ENCODE results near the gene SLC39A12.

The SLC39A12 gene

DNA sequence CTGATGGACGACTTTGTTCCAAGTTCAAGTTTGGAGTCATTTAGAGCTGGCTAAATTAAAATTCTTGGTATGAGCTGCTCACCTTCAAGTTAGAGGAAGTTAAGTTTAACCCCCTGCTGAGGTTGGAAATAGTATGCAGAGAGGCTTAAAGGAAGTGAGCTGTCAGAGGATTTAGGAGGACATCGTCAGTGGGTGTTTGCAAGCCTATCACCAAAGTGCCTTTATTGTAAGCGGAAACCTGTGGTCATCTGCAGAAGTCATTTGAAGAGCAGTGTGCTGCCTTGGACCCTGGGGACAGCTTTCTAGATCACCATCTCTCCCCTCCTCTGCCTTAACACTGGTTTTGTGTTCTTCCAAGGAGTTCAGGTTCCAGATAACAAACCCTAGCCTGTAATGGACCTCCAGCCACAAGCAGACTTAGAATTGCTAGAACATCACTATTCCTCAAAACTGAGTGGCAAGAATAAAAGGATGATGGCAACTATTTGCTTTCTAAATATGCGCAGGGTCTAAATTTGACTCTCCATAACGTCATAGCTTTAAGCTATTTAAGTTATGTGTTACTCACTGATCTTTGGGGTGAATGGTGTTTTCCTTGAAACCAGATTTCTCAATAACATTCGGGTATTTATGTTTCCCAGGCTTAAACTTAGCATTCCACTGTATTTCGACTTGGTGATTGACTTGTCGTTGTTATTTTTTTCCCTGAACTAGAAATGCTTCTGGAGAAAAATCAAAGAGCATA lies 93.4 kb downstream of the SLC39A12 start:
- TF ChIP-seq, protein P1, sequence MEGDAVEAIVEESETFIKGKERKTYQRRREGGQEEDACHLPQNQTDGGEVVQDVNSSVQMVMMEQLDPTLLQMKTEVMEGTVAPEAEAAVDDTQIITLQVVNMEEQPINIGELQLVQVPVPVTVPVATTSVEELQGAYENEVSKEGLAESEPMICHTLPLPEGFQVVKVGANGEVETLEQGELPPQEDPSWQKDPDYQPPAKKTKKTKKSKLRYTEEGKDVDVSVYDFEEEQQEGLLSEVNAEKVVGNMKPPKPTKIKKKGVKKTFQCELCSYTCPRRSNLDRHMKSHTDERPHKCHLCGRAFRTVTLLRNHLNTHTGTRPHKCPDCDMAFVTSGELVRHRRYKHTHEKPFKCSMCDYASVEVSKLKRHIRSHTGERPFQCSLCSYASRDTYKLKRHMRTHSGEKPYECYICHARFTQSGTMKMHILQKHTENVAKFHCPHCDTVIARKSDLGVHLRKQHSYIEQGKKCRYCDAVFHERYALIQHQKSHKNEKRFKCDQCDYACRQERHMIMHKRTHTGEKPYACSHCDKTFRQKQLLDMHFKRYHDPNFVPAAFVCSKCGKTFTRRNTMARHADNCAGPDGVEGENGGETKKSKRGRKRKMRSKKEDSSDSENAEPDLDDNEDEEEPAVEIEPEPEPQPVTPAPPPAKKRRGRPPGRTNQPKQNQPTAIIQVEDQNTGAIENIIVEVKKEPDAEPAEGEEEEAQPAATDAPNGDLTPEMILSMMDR (IDR thresholded peaks at IDR 0.05; ENCODE audit: low read length, missing control alignments), result no peak
- peak; percentile 55 for DNase-seq (ENCODE audit: low read depth)
- no peak overlapping the region for H3K4me3 ChIP-seq (replicated peaks; ENCODE audit: low read depth, low read length)

DNA sequence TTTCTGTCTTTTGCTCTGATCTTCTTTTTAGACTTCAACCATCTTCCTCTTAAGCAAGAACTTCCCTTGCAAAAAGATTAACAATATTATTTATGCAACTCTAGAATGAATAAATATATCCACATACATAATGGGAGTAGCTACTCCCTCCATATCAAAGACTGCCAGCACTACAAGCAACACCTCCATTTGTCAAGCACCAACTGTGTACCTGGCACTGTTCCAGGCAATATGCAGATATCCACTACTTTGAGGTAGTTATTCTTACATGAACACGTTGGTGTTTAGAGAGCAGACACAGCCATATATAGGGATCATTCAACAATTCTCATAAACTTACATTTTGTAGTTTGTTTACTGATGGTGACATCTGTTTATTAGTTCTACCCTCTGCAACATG lies 104.9 kb downstream of the SLC39A12 start:
- no peak for DNase-seq (ENCODE audit: low read depth)
- TF ChIP-seq, protein P1 (IDR thresholded peaks at IDR 0.05; ENCODE audit: low read length, missing control alignments), result no peak
- no peak overlapping the region for H3K4me3 ChIP-seq (replicated peaks; ENCODE audit: low read depth, low read length)

DNA sequence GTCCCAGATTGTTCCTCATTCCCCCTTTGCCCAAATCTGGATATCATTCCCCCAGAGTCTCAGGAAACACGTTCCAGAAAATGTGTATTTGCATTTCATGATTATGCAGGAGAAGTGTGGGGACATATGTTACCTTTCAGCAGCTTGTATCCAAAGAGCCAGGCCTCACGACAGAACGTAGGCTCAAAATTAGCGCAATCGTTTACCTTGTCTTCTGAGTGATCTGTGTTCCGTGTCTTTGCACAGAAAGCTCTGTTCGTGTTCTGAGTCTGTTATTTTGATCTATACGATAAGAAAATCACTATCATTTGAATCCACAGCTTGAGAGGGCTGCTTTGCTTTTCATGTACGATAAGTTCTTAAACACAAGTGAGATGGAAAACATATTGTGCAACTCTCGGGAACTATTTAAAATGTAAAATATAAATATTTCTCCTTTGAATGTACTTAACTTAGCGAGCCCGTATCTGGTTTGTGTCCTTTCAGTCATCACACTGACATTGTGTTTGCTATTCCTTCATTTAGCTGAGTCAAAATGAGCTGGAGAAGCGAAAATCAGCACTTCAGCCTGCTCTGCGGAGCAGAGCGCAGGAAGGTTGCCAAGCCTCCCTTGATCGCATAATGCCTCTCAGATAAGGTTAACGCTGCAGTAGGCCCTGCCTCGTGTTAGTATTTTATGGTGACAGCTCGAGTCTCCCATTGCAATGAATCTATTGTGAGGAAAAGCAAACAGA lies 108.3 kb downstream of the SLC39A12 start:
- TF ChIP-seq, protein P1 (IDR thresholded peaks at IDR 0.05; ENCODE audit: low read length, missing control alignments), result no peak
- DNase-seq (ENCODE audit: low read depth), result peak; percentile 84
- no peak overlapping the region for H3K4me3 ChIP-seq (replicated peaks; ENCODE audit: low read depth, low read length)

DNA sequence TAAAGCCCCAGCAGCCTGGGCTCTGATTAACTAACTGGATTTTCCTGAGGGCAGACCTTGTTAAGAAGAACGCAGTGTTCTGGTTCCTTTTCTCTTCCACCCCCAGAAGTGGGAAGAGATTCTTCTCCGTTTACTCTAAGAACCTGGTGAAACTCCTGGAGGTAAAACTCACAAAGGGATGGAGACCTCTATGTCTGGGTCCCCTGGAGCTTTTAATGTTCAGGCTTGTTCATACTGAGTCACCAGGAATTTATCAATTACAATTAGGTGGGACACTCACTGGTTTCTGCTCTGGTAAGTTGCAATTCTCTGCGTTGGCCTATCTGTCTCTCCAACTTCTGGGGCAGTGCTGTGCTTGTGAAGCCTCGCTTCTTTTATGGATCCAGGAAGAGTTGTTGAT lies 115.2 kb downstream of the SLC39A12 start:
- TF ChIP-seq, protein P1 (IDR thresholded peaks at IDR 0.05; ENCODE audit: low read length, missing control alignments), result no peak
- no peak overlapping the region for H3K4me3 ChIP-seq (replicated peaks; ENCODE audit: low read depth, low read length)
- DNase-seq (ENCODE audit: low read depth), result no peak

DNA sequence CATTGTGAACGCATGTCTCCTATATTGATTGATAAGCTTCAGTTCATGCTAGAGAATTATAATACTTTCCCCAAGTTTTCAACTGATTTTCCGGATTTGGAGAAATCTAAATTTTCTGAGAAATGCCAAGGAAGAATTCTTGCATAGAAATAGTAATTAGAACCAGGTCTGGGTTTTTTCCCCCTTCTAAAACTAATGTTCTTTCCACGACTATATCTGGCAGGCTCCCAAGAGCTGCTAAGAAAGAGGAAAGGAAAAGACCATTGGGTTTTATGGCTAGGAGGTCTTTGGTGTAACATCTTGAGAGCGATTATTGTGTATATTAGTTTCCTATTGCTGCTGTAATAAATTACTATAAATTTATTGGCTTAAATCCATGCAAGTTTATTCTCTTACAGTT lies 116.7 kb downstream of the SLC39A12 start:
- TF ChIP-seq, protein P1 (IDR thresholded peaks at IDR 0.05; ENCODE audit: low read length, missing control alignments), result no peak
- no peak overlapping the region for H3K4me3 ChIP-seq (replicated peaks; ENCODE audit: low read depth, low read length)
- no peak for DNase-seq (ENCODE audit: low read depth)

DNA sequence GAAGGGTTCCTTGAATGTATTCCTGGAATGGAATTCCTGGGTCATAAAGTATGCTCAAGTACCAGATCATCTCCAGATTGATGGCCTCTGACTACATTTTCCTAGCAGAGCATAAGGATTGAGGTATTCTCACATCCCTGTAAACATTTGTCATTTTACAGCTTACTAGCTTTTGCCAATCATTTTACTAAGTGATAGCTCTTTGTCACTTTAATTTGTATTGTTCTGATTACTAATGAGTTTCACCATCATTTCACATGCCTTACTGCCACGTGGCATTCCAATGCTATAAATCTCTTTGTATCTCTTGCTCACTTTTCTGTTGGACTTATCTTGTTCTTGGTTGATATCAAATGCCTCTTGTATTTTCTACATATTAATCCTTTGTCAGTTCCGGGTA lies 119.9 kb downstream of the SLC39A12 start:
- no peak overlapping the region for H3K4me3 ChIP-seq (replicated peaks; ENCODE audit: low read depth, low read length)
- TF ChIP-seq, protein P1 (IDR thresholded peaks at IDR 0.05; ENCODE audit: low read length, missing control alignments), result no peak
- DNase-seq (ENCODE audit: low read depth), result no peak
